ENCODE data around the gene CD300C.
A peak's percentile ranks its signal among the peaks of the same experiment; 100 is the strongest.
"Not testable (repeated sequence)": the region's sequence is repeated elsewhere in the genome, so short reads cannot be mapped to it uniquely, and the experiment has no call there.

CD300C gene

GRCh38 chr17:74545843-74546230 is at the start of gene CD300C:
Gene CD300C (minus strand): TSS chr17:74546115. CDS start chr17:74545782, 333 bp downstream.
- no peak for DNase-seq (ENCODE audit: low read depth)

GRCh38 chr17:74595037-74595750 is 49.3 kb upstream of the CD300C start:
- no peak for DNase-seq (ENCODE audit: low read depth)

GRCh38 chr17:74592087-74592990 is 46.4 kb upstream of the CD300C start, which contains the start of gene CD300LD:
Gene CD300LD (minus strand): TSS chr17:74592283. CDS start chr17:74592202, 81 bp downstream.
- DNase-seq (ENCODE audit: low read depth), result no peak

- DNase-seq (ENCODE audit: low read depth), result no peak
Measured at GRCh38 chr17:74591503-74591902, 45.6 kb upstream of the CD300C start.

DNA sequence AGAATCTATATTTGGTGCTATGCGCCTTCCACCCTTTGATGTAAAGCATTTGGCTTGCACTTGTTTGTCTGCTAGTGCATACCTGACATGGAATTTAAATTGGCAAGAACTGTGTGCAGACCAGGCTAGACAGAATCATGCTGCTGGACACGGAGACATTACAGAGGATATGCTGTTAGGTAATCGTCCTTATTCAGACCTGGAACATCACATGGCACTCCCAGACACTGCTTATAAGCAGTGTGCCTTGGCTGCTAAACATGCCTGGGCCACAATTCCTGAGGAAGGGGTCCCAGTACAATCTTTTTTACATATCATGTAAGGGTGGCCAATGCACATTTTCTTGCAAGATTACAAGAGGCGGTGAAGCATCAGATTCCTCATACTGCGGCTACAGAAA is 39.8 kb upstream of the CD300C start:
- no peak for DNase-seq (ENCODE audit: low read depth)

DNA sequence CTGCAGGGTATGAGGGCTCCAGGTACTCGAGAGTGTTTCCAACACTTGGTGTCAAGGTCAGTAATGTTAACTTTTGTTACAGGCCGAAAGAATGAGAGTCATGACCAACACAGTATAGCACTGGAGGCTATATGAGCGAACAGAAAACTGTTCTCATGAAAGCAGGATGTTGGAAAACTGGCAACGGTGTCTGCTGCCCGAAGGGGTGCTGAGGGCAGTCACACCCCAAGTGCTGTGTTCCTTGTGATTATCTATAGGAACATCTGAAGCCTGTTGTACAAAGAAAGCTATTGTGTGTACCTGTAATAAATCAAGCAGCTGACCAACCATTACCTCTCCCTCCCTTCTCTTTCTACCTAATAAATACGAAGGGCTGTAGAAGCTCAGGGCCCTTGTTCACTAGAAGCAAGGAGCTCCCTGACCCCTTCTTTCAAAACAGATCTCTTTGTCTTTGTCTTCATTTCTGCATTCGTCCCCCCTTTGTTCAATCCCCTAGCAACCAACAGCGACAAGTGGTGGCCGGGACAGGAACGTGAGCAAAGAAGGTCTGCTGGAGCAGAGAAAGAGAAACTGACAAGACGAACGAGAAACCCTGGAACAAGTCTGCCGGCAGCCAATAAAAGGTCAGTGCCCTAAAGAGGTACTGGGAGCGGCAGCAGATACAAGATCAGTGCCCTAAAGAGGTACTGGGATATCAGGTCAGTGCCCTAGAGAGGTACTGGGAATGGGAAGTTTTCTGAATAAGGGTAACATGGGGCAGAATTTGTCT is 38.6 kb upstream of the CD300C start:
- DNase-seq (ENCODE audit: low read depth), result no peak

- no peak for DNase-seq (ENCODE audit: low read depth)
Measured at GRCh38 chr17:74582633-74583032, 36.7 kb upstream of the CD300C start.

GRCh38 chr17:74579900-74580299 is 34.0 kb upstream of the CD300C start:
- no peak for DNase-seq (ENCODE audit: low read depth)

- DNase-seq (ENCODE audit: low read depth), result no peak
Measured at GRCh38 chr17:74578979-74579378, 33.1 kb upstream of the CD300C start.

- DNase-seq (ENCODE audit: low read depth), result no peak
Measured at GRCh38 chr17:74574489-74575142, 28.7 kb upstream of the CD300C start.

DNA sequence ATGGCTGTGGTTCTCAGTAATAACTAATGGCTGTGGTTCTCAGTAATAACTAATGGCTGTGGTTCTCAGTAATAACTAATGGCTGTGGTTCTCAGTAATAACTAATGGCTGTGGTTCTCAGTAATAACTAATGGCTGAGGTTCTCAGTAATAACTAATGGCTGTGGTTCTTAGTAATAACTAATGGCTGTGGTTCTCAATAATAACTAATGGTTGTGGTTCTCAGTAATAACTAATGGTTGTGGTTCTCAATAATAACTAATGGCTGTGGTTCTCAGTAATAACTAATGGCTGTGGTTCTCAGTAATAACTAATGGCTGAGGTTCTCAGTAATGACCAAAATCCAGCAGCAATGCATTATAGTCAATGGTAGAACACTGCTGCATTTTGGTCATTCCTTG is 27.7 kb upstream of the CD300C start:
- DNase-seq (ENCODE audit: low read depth), result not testable (repeated sequence)

GRCh38 chr17:74573169-74573568 is 27.3 kb upstream of the CD300C start:
- no peak for DNase-seq (ENCODE audit: low read depth)

- no peak for DNase-seq (ENCODE audit: low read depth)
Measured at GRCh38 chr17:74571621-74572270, 25.8 kb upstream of the CD300C start.

DNA sequence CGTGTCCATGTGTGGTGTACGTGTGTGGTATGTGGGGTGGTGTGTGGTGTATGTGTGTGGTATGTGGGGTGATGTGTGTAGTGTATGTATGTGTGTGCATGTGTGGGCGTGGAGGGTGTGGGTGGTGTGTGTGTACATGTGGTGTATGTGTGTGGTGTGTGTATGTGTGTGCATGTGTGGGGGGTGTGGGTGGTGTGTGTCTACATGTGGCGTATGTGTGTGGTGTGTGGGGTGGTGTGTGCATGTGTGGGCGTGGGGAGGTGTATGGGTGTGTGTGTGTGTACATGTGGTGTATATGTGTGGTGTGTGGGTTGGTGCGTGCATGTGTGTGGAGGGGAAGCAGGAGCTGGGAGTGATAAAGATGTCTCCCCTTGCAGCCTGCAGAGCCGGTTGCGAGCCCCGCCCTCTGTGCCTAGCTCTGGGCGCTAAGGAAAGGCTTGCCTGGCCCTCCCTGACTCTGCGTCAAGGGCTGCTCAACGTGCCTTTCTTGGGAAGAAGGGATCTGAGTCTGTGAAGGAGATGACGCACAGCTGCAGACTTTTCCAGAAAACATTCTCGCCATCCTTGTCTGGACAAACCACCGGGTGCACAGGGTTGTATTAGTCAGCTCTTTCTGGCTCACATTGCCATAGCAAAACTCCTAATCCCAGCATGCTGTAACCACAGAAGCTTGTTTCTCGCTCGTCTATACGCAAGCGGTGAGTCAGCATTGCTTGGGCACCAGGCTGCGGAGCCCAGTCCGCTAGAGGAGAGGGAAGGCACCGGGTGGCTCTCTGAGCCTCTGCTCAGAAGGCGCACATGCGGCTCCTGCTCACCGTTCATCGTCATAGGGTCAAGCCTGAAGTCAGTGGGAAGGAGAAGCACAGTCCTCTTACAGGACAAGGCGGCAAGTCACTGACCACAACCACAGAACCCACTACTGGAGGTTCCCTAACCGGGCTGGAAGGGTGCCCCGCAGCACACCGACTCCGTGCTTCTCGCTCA is 23.4 kb upstream of the CD300C start:
- DNase-seq (ENCODE audit: low read depth), result peak; percentile 95

DNA sequence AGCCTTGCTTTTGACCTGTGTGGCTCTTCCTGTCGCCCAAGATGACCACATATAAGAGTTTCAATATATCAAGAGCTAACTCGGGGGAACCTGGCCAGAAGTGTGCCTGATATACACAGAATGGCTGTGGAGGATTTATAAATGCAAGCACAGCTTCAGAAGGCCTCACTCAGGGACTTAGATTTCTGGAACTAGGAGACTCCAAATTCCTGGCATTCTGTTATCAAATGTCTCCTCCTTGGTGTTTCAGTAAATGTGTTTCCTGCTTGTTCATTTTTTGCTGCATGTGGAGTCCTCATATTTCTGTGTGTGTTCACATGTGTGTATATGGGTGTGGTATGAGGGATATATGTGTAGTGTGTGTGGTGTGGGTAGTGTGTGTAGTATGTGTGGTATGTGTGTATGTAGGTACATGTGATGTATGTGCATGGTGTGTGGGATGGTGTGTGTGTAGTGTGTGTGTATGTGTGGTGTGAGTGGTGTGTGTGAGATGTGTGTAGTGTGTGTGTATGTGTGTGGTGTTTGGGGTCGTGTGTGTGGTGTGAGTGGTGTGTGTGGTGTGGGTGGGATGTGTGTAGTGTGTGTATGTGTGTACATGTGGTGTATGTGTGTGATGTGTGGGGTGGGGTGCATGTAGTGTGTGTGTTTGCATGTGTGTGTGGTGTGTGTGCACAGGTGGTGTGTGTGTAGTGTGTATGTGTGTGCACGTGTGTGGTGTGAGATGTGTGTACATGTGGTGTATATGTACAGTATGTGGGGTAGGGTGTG is 22.4 kb upstream of the CD300C start:
- DNase-seq (ENCODE audit: low read depth), result no peak

DNA sequence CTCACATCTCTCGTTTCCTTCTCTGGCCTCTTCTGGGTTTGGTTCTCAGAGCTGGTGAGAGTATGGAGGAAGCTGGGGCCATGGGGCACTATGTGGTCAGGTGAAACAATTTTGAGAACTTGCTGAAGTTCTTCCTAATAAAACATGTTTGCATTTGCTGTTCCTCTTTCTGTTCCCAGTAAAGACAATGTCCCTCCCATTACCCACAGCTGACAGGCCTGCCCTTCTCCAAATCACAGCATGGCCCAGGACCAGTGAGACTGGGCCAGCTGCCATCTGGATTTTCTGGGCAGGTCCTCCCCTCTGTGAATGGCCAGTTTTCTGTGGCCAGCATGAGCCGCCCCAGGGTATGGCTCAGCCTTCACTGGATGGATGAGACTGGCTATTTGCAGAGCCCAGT is 21.5 kb upstream of the CD300C start, which contains the start of gene CD300H:
Gene CD300H (minus strand): TSS at position 113 of the 400 bp plus-strand sequence.
- DNase-seq (ENCODE audit: low read depth), result no peak

- DNase-seq (ENCODE audit: low read depth), result peak; percentile 15
Measured at GRCh38 chr17:74566132-74566753, 20.3 kb upstream of the CD300C start.

DNA sequence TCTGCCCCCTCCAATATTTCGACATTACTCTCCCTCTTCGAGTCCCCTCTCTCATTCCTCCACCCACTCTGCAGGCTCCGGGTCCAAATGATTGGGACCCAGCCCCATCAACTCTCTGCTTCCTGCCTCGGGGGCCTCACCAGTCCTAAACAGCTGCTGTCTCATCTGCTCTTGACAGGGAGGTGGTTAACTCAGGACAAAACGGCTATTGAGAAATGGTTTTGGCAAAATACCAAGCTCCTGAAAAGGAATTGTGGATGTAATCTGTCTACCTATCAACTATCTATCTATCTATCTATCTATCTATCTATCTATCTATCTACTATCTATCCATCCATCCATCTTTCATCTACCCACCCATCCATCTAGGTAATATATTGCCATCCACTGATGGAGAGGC is 19.2 kb upstream of the CD300C start:
- DNase-seq (ENCODE audit: low read depth), result no peak

DNA sequence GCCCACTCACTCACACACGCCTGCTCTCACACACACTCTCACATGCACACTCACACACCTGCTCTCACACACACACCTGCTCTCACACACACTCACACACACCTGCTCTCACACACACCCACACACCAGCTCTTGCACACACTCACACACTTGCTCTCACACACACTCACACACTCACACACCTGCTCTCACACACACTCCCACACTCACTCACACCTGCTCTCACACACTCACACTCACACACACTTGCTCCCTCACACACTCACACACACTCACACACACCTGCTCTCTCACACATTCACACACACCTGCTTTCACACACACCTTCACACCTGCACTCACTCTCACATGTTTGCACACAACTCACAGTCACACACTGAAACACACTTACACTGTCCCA is 17.4 kb upstream of the CD300C start:
- DNase-seq (ENCODE audit: low read depth), result no peak
